H1 (cell line): ENCODE results near the gene WNK2. TPM values are rescaled to one million over a fixed set of nuclear protein-coding genes. Genes with fewer than 3 reads are reported as not detected.

ENCODE experiments used
- CHD7 ChIP-seq: fragments of 300-600 bp; sonication (generic); IDR thresholded peaks from 2 replicates; pipeline ENCODE4 v1.7.1; 2012; ENCODE audit warnings: low read length, moderate library complexity, mild to moderate bottlenecking, inconsistent platforms; ENCODE audit not compliant: insufficient replicate concordance
- JUND ChIP-seq: IDR thresholded peaks from 2 replicates; pipeline ENCODE4 v1.6.1; 2011; ENCODE audit warnings: mild to moderate bottlenecking, improper control_type of control experiment, low read length
- RXRA ChIP-seq: IDR thresholded peaks from 2 replicates; pipeline ENCODE4 v1.6.1; 2011; ENCODE audit warnings: low read depth, mild to moderate bottlenecking, low read length, moderate library complexity; ENCODE audit not compliant: insufficient read depth
- SP2 ChIP-seq: IDR thresholded peaks from 2 replicates; pipeline ENCODE4 v1.6.1; 2012; ENCODE audit warnings: mild to moderate bottlenecking, low read length, inconsistent platforms
- TBP ChIP-seq: IDR thresholded peaks from 2 replicates; pipeline ENCODE4 v1.6.1; 2011; ENCODE audit warnings: low read depth, low read length, improper control_type of control experiment
- polyA plus RNA-seq, 7 experiments: library from polyadenylated mRNA; depleted of rRNA in 3 of 7; stranded (reverse) in 5 of 7; unstranded in 2 of 7; fragments of >200 nt in 5 of 7; fragments of 200-250 nt in 2 of 7; gene quantifications; 1 replicate in 5 of 7; 2 replicates in 1 of 7; 4 replicates in 1 of 7; pipeline versions ENCODE4 v1.2.1 to v1.2.3, GENCODE V29; 2011 to 2013; ENCODE audit warnings: missing spikeins in 2 of 7, mixed read lengths in 2 of 7
- total RNA-seq: library from RNA; stranded (reverse); fragmentation: NEBNext Ultra II Directional; extraction: Animal tissue kit (Norgen Biotek cat#: 25700); gene quantifications from 2 replicates; pipeline ENCODE4 v1.2.1, GENCODE V29; 2021

WNK2 gene
- total and polyA plus RNA-seq, 2 of the 8 experiments (the other 6 are each of a cell fraction or from before 2014, with no cell fraction given), result 12.0 to 87.2 TPM

- TF ChIP-seq CHD7, result no peak
- no peak for TF ChIP-seq RXRA
- no peak for TF ChIP-seq TBP
- TF ChIP-seq SP2, result no peak
- TF ChIP-seq JUND, result no peak
Observed at GRCh38 chr9:93231716-93232115, 47.8 kb downstream of the WNK2 start (continued).
